WTC11 (cell line): ENCODE data around the gene PAPPA2. TPM values are rescaled to one million over a fixed set of nuclear protein-coding genes. Genes with fewer than 3 reads are reported as not detected.

Experiments
- ATAC-seq: fragments of 200-7000 bp; cut with Tn5 transposase; 2 replicates; pipeline ENCODE4 v1.10.0; 2021; ENCODE audit warnings: mild to moderate bottlenecking, moderate library complexity
- CTCF ChIA-PET: fragments of 300-600 bp; sonication (Branson Sonifier 250); formaldehyde crosslinking; loops from one replicate; lab custom pipeline; 2021; ENCODE audit warnings: antibody characterized with exemption; lab: Charles Lee
- POLR2A ChIA-PET: fragments of 350-600 bp; sonication (Branson Sonifier 250); formaldehyde crosslinking; loops from one replicate; lab custom pipeline; 2021; ENCODE audit warnings: antibody characterized with exemption; lab: Charles Lee
- DNase-seq: peaks from one replicate; pipeline ENCODE4 v3.0.0; 2021; ENCODE audit warnings: low spot score
- H3K27ac Mint-ChIP-seq: 2 replicates; pipeline ENCODE4 v1.8.0; 2021; ENCODE audit warnings: mixed read lengths
- H3K27me3 Mint-ChIP-seq: 2 replicates; pipeline ENCODE4 v1.8.0; 2021; ENCODE audit warnings: low read depth, mild to moderate bottlenecking, moderate library complexity, mixed read lengths
- H3K36me3 Mint-ChIP-seq: 2 replicates; pipeline ENCODE4 v1.8.0; 2021; ENCODE audit warnings: mixed read lengths
- H3K4me1 Mint-ChIP-seq: 2 replicates; pipeline ENCODE4 v1.8.0; 2022; ENCODE audit warnings: mixed read lengths
- H3K4me3 Mint-ChIP-seq: 2 replicates; pipeline ENCODE4 v1.8.0; 2021; ENCODE audit warnings: mild to moderate bottlenecking, moderate library complexity, mixed read lengths
- H3K9me3 Mint-ChIP-seq: 2 replicates; pipeline ENCODE4 v1.8.0; 2021; ENCODE audit warnings: mixed read lengths
- ATF1 ChIP-seq: sonication (generic); formaldehyde crosslinking; IDR thresholded peaks from 2 replicates; pipeline ENCODE4 v1.8.1; 2023; ENCODE audit warnings: mild to moderate bottlenecking, moderate library complexity, missing genetic modification reagents
- CBFB ChIP-seq: sonication (generic); formaldehyde crosslinking; IDR thresholded peaks from 2 replicates; pipeline ENCODE4 v1.8.1; 2022; ENCODE audit warnings: mild to moderate bottlenecking, low read depth, missing genetic modification reagents
- CREM ChIP-seq: sonication (generic); formaldehyde crosslinking; IDR thresholded peaks from 2 replicates; pipeline ENCODE4 v1.8.1; 2022; ENCODE audit warnings: mild to moderate bottlenecking, missing genetic modification reagents, moderate library complexity
- GABPB1 ChIP-seq: sonication (generic); formaldehyde crosslinking; IDR thresholded peaks from 2 replicates; pipeline ENCODE4 v1.8.1; 2023; ENCODE audit warnings: mild to moderate bottlenecking, missing genetic modification reagents
- GRHL2 ChIP-seq: fragments of 250-450 bp; sonication (Bioruptor Pico); IDR thresholded peaks from 2 replicates; pipeline ENCODE4 v1.8.0; 2022; ENCODE audit warnings: mild to moderate bottlenecking, moderate library complexity; ENCODE audit not compliant: insufficient replicate concordance, severe bottlenecking
- NFE2L1 ChIP-seq: sonication (generic); formaldehyde crosslinking; IDR thresholded peaks from 2 replicates; pipeline ENCODE4 v1.8.1; 2023; ENCODE audit warnings: missing genetic modification reagents
- PRRX2 ChIP-seq: fragments of 250-450 bp; sonication (Bioruptor Pico); IDR thresholded peaks from 2 replicates; pipeline ENCODE4 v1.8.0; 2021; ENCODE audit warnings: mild to moderate bottlenecking
- RORB ChIP-seq: fragments of 250-450 bp; sonication (Bioruptor Pico); IDR thresholded peaks from 2 replicates; pipeline ENCODE4 v1.9.0; 2021; ENCODE audit warnings: mild to moderate bottlenecking
- SP1 ChIP-seq: sonication (generic); formaldehyde crosslinking; conservative IDR thresholded peaks from 2 replicates; pipeline ENCODE4 v1.8.1; 2022; ENCODE audit warnings: missing genetic modification reagents
- ZNF232 ChIP-seq: sonication (generic); formaldehyde crosslinking; IDR thresholded peaks from 2 replicates; pipeline ENCODE4 v1.8.0; 2022; ENCODE audit warnings: mild to moderate bottlenecking, missing genetic modification reagents
- ZNF416 ChIP-seq: fragments of 250-450 bp; sonication (Bioruptor Pico); IDR thresholded peaks from 2 replicates; pipeline ENCODE4 v1.9.0; 2021; ENCODE audit warnings: mild to moderate bottlenecking, inconsistent platforms
- ZNF423 ChIP-seq: fragments of 250-450 bp; sonication (Bioruptor Pico); IDR thresholded peaks from 2 replicates; pipeline ENCODE4 v2.1.2; 2022; ENCODE audit warnings: mild to moderate bottlenecking, moderate library complexity
- total RNA-seq: library from RNA; stranded (reverse); gene quantifications from 3 replicates; pipeline ENCODE4 v1.2.3, GENCODE V29; 2021
- TF ChIP-seq, protein P1 (sequence below): fragments of 250-450 bp; sonication (Bioruptor Pico); IDR thresholded peaks from 2 replicates; pipeline ENCODE4 v2.1.2; 2022; ENCODE audit warnings: mild to moderate bottlenecking, moderate library complexity
- TF ChIP-seq, protein P2 (sequence below): fragments of 250-450 bp; sonication (Bioruptor Pico); IDR thresholded peaks from 2 replicates; pipeline ENCODE4 v1.9.0; 2021; ENCODE audit warnings: mild to moderate bottlenecking
- TF ChIP-seq, protein P3 (sequence below): sonication (generic); formaldehyde crosslinking; IDR thresholded peaks from 2 replicates; pipeline ENCODE4 v1.8.0; 2022; ENCODE audit warnings: mild to moderate bottlenecking, missing genetic modification reagents
- TF ChIP-seq, protein P4 (sequence below): sonication (generic); formaldehyde crosslinking; IDR thresholded peaks from 2 replicates; pipeline ENCODE4 v1.8.0; 2022; ENCODE audit warnings: mild to moderate bottlenecking, missing genetic modification reagents
- TF ChIP-seq, protein P5 (sequence below): sonication (generic); formaldehyde crosslinking; IDR thresholded peaks from 2 replicates; pipeline ENCODE4 v1.8.0; 2023; ENCODE audit warnings: mild to moderate bottlenecking, missing genetic modification reagents
- TF ChIP-seq, protein P6 (sequence below): sonication (generic); formaldehyde crosslinking; conservative IDR thresholded peaks from 2 replicates; pipeline ENCODE4 v1.8.1; 2023; ENCODE audit warnings: mild to moderate bottlenecking, low read depth, missing genetic modification reagents, moderate library complexity
- TF ChIP-seq, protein P7 (sequence below): fragments of 250-450 bp; sonication (Bioruptor Pico); IDR thresholded peaks from 2 replicates; pipeline ENCODE4 v1.9.0; 2021; ENCODE audit warnings: moderate library complexity, mild to moderate bottlenecking, inconsistent platforms, borderline replicate concordance
- TF ChIP-seq, protein P8 (sequence below): sonication (generic); formaldehyde crosslinking; IDR thresholded peaks from 2 replicates; pipeline ENCODE4 v1.8.1; 2022; ENCODE audit warnings: mild to moderate bottlenecking, moderate library complexity, missing genetic modification reagents

The PAPPA2 gene
- total RNA-seq, 1 experiment from 2014 or later, result 0.74 TPM

DNA sequence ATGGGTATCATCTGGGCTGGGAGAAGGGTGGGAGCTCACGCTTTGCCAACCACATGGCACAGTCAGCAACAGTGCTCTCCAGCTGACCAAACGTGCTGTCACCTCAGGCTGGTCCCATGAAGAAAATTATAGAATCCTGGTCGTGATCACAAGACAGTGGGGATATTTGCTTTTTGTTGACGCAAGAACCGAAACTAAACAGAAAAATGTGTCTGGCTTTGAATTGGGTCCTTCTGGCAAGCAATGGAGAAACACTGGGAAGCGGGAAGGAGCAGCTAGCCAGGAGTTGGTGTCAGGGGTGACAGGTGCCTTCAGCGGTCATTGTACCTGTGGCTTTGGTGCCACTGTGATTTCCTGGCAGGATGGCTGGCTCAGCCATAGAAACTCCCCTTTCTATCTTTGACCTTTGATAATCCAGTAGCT is 304.8 kb downstream of the PAPPA2 start (continued):
- TF ChIP-seq, protein P1, sequence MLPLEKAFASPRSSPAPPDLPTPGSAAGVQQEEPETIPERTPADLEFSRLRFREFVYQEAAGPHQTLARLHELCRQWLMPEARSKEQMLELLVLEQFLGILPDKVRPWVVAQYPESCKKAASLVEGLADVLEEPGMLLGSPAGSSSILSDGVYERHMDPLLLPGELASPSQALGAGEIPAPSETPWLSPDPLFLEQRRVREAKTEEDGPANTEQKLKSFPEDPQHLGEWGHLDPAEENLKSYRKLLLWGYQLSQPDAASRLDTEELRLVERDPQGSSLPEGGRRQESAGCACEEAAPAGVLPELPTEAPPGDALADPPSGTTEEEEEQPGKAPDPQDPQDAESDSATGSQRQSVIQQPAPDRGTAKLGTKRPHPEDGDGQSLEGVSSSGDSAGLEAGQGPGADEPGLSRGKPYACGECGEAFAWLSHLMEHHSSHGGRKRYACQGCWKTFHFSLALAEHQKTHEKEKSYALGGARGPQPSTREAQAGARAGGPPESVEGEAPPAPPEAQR (CRISPR knock-in tag), result no peak

DNA sequence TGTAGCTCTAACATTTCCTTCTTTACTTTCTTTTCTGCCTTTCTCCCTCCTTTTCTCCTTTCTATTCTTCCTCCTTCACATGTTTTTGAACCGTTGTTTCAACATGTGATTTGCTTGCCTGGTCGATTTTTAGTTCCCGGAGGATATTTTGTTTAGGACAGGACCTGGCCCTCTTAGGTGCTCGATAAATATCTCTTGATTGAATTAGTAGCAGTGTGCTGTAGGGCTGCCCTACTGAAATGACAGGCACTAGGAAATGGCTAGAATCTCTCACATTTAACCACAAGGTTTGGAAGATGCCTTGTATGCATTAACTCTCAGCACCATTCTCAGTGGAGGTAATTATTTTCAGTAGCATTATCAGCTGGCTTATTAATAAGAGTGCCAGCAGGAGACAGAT is 305.6 kb downstream of the PAPPA2 start:
- DNase-seq (no peak), ATAC-seq (no peak)
- Mint-ChIP-seq H3K27ac (no peak overlapping the region), H3K9me3 (no peaks in the 10 kb centered on the region), H3K36me3 (no peaks in the 10 kb centered on the region), H3K4me1 (peaks cover 11% of the 10 kb centered on the region), H3K27me3 (no peaks in the 10 kb centered on the region), H3K4me3 (no peak overlapping the region)
- CTCF ChIA-PET, result interaction anchor here (0.9 kb wide), 1 partner anchor 112 kb away, joined by 3 read pairs; no protein-coding TSS in a partner anchor
- POLR2A ChIA-PET, result no interaction called here
- TF ChIP-seq CBFB (CRISPR knock-in tag), result no peak
- no peak for TF ChIP-seq CREM (CRISPR knock-in tag)
- no peak for TF ChIP-seq NFE2L1 (CRISPR knock-in tag)
- no peak for TF ChIP-seq ZNF232
- TF ChIP-seq ATF1 (CRISPR knock-in tag), result no peak
- TF ChIP-seq GABPB1 (CRISPR knock-in tag), result no peak

DNA sequence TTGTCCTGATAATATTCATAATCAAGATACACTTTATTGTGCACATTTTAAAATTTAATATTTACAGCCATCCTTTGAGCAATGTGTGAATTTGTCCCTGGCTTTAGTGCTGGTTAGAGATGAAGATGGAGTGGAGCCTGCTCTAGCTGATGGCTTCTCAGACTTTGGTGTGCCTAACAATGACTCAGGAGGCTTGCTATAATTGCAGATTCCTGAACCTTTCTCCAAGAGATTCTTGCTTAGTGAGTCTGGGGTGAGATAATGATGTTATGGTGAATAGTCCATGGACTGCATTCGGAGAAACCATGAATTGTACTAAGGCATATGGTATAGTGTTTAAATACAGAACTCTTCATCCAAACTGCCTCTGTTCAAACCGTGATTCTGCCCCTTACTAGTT is 307.1 kb downstream of the PAPPA2 start:
- H3K36me3 Mint-ChIP-seq, result no peaks in the 10 kb centered on the region
- ATAC-seq (no peak), DNase-seq (no peak)
- H3K4me1 Mint-ChIP-seq, result peaks cover 11% of the 10 kb centered on the region
- H3K27me3 Mint-ChIP-seq, result no peaks in the 10 kb centered on the region
- no peak overlapping the region for H3K4me3 Mint-ChIP-seq
- TF ChIP-seq GRHL2 (CRISPR knock-in tag) (no peak), SP1 (CRISPR knock-in tag) (no peak), PRRX2 (no peak), RORB (no peak), ZNF423 (no peak), ZNF416 (CRISPR knock-in tag) (no peak)
- TF ChIP-seq, protein P2, sequence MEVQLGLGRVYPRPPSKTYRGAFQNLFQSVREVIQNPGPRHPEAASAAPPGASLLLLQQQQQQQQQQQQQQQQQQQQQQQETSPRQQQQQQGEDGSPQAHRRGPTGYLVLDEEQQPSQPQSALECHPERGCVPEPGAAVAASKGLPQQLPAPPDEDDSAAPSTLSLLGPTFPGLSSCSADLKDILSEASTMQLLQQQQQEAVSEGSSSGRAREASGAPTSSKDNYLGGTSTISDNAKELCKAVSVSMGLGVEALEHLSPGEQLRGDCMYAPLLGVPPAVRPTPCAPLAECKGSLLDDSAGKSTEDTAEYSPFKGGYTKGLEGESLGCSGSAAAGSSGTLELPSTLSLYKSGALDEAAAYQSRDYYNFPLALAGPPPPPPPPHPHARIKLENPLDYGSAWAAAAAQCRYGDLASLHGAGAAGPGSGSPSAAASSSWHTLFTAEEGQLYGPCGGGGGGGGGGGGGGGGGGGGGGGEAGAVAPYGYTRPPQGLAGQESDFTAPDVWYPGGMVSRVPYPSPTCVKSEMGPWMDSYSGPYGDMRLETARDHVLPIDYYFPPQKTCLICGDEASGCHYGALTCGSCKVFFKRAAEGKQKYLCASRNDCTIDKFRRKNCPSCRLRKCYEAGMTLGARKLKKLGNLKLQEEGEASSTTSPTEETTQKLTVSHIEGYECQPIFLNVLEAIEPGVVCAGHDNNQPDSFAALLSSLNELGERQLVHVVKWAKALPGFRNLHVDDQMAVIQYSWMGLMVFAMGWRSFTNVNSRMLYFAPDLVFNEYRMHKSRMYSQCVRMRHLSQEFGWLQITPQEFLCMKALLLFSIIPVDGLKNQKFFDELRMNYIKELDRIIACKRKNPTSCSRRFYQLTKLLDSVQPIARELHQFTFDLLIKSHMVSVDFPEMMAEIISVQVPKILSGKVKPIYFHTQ (CRISPR knock-in tag), result no peak
- TF ChIP-seq, protein P3, sequence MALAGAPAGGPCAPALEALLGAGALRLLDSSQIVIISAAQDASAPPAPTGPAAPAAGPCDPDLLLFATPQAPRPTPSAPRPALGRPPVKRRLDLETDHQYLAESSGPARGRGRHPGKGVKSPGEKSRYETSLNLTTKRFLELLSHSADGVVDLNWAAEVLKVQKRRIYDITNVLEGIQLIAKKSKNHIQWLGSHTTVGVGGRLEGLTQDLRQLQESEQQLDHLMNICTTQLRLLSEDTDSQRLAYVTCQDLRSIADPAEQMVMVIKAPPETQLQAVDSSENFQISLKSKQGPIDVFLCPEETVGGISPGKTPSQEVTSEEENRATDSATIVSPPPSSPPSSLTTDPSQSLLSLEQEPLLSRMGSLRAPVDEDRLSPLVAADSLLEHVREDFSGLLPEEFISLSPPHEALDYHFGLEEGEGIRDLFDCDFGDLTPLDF (CRISPR knock-in tag), result no peak
- TF ChIP-seq, protein P4, sequence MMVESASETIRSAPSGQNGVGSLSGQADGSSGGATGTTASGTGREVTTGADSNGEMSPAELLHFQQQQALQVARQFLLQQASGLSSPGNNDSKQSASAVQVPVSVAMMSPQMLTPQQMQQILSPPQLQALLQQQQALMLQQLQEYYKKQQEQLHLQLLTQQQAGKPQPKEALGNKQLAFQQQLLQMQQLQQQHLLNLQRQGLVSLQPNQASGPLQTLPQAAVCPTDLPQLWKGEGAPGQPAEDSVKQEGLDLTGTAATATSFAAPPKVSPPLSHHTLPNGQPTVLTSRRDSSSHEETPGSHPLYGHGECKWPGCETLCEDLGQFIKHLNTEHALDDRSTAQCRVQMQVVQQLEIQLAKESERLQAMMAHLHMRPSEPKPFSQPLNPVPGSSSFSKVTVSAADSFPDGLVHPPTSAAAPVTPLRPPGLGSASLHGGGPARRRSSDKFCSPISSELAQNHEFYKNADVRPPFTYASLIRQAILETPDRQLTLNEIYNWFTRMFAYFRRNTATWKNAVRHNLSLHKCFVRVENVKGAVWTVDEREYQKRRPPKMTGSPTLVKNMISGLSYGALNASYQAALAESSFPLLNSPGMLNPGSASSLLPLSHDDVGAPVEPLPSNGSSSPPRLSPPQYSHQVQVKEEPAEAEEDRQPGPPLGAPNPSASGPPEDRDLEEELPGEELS (CRISPR knock-in tag), result no peak
- TF ChIP-seq, protein P5, sequence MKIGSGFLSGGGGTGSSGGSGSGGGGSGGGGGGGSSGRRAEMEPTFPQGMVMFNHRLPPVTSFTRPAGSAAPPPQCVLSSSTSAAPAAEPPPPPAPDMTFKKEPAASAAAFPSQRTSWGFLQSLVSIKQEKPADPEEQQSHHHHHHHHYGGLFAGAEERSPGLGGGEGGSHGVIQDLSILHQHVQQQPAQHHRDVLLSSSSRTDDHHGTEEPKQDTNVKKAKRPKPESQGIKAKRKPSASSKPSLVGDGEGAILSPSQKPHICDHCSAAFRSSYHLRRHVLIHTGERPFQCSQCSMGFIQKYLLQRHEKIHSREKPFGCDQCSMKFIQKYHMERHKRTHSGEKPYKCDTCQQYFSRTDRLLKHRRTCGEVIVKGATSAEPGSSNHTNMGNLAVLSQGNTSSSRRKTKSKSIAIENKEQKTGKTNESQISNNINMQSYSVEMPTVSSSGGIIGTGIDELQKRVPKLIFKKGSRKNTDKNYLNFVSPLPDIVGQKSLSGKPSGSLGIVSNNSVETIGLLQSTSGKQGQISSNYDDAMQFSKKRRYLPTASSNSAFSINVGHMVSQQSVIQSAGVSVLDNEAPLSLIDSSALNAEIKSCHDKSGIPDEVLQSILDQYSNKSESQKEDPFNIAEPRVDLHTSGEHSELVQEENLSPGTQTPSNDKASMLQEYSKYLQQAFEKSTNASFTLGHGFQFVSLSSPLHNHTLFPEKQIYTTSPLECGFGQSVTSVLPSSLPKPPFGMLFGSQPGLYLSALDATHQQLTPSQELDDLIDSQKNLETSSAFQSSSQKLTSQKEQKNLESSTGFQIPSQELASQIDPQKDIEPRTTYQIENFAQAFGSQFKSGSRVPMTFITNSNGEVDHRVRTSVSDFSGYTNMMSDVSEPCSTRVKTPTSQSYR (CRISPR knock-in tag), result no peak
- TF ChIP-seq, protein P6, sequence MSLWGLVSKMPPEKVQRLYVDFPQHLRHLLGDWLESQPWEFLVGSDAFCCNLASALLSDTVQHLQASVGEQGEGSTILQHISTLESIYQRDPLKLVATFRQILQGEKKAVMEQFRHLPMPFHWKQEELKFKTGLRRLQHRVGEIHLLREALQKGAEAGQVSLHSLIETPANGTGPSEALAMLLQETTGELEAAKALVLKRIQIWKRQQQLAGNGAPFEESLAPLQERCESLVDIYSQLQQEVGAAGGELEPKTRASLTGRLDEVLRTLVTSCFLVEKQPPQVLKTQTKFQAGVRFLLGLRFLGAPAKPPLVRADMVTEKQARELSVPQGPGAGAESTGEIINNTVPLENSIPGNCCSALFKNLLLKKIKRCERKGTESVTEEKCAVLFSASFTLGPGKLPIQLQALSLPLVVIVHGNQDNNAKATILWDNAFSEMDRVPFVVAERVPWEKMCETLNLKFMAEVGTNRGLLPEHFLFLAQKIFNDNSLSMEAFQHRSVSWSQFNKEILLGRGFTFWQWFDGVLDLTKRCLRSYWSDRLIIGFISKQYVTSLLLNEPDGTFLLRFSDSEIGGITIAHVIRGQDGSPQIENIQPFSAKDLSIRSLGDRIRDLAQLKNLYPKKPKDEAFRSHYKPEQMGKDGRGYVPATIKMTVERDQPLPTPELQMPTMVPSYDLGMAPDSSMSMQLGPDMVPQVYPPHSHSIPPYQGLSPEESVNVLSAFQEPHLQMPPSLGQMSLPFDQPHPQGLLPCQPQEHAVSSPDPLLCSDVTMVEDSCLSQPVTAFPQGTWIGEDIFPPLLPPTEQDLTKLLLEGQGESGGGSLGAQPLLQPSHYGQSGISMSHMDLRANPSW, result no peak
- TF ChIP-seq, protein P7, sequence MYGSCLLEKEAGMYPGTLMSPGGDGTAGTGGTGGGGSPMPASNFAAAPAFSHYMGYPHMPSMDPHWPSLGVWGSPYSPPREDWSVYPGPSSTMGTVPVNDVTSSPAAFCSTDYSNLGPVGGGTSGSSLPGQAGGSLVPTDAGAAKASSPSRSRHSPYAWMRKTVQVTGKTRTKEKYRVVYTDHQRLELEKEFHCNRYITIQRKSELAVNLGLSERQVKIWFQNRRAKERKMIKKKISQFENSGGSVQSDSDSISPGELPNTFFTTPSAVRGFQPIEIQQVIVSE (CRISPR knock-in tag), result no peak
- TF ChIP-seq, protein P8, sequence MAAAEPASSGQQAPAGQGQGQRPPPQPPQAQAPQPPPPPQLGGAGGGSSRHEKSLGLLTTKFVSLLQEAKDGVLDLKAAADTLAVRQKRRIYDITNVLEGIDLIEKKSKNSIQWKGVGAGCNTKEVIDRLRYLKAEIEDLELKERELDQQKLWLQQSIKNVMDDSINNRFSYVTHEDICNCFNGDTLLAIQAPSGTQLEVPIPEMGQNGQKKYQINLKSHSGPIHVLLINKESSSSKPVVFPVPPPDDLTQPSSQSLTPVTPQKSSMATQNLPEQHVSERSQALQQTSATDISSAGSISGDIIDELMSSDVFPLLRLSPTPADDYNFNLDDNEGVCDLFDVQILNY, result no peak
- H3K9me3 Mint-ChIP-seq, result no peaks in the 10 kb centered on the region
- ChIA-PET POLR2A (no interaction called here), CTCF (no interaction called here)
- H3K27ac Mint-ChIP-seq, result no peak overlapping the region
